HG03060 (cell line): ENCODE measurements around the gene SPEN.

Source experiments
- ATAC-seq: cut with Tn5 transposase; IDR thresholded peaks from one replicate; pipeline ENCODE4 v1.9.1; 2021; ENCODE audit warnings: low read depth, moderate number of reproducible peaks; ENCODE audit not compliant: unreplicated experiment

Gene SPEN

GRCh38 chr1:15933684-15934083, 86.2 kb downstream of the SPEN start:
- no peak for ATAC-seq

- no peak for ATAC-seq
These were observed 86.9 kb downstream of the SPEN start for GRCh38 chr1:15934211-15935055.

- ATAC-seq: no peak
These were observed 87.8 kb downstream of the SPEN start for GRCh38 chr1:15935056-15935950.

- no peak for ATAC-seq
These were observed 88.5 kb downstream of the SPEN start for GRCh38 chr1:15936025-15936424.

GRCh38 chr1:15937146-15937545, 89.6 kb downstream of the SPEN start:
- ATAC-seq: no peak

- ATAC-seq: no peak
These were observed 90.2 kb downstream of the SPEN start for GRCh38 chr1:15937706-15938168.

- no peak for ATAC-seq
These were observed 91.2 kb downstream of the SPEN start for GRCh38 chr1:15938628-15939161.

GRCh38 chr1:15939181-15940109, 91.9 kb downstream of the SPEN start:
- ATAC-seq: no peak

- no peak for ATAC-seq
These were observed 92.9 kb downstream of the SPEN start for GRCh38 chr1:15940110-15941043.

- no peak for ATAC-seq
These were observed 93.7 kb downstream of the SPEN start for GRCh38 chr1:15941044-15941840.

GRCh38 chr1:15941899-15942660, 94.6 kb downstream of the SPEN start:
- no peak for ATAC-seq

- ATAC-seq: no peak
These were observed 95.3 kb downstream of the SPEN start for GRCh38 chr1:15942661-15943327.

GRCh38 chr1:15943328-15943991, 96.0 kb downstream of the SPEN start:
- ATAC-seq: no peak

GRCh38 chr1:15943992-15944307, 96.4 kb downstream of the SPEN start:
- ATAC-seq: no peak

- no peak for ATAC-seq
These were observed 97.0 kb downstream of the SPEN start for GRCh38 chr1:15944308-15945010.
